Osteocyte (in vitro differentiated cells): ENCODE measurements around the gene CACNB1. TPM values are rescaled to one million over a fixed set of nuclear protein-coding genes. Genes with fewer than 3 reads are reported as not detected.

Experiments
- DNase-seq: peaks from one replicate; pipeline ENCODE4 v3.0.0; 2021; ENCODE audit warnings: mixed read lengths; ENCODE audit not compliant: unreplicated experiment; ENCODE audit errors: extremely low spot score
- H3K27ac Mint-ChIP-seq: one replicate; pipeline ENCODE4 v1.8.0; 2021; ENCODE audit warnings: mild to moderate bottlenecking, mixed read lengths; ENCODE audit not compliant: unreplicated experiment
- H3K27me3 Mint-ChIP-seq: one replicate; pipeline ENCODE4 v1.8.0; 2021; ENCODE audit warnings: mixed read lengths; ENCODE audit not compliant: unreplicated experiment
- H3K36me3 Mint-ChIP-seq: one replicate; pipeline ENCODE4 v1.8.0; 2021; ENCODE audit warnings: mixed read lengths; ENCODE audit not compliant: unreplicated experiment
- H3K4me1 Mint-ChIP-seq: one replicate; pipeline ENCODE4 v1.8.0; 2021; ENCODE audit warnings: mixed read lengths; ENCODE audit not compliant: unreplicated experiment
- H3K4me3 Mint-ChIP-seq: one replicate; pipeline ENCODE4 v1.8.0; 2021; ENCODE audit warnings: mild to moderate bottlenecking, moderate library complexity, mixed read lengths; ENCODE audit not compliant: unreplicated experiment
- H3K9me3 Mint-ChIP-seq: one replicate; pipeline ENCODE4 v1.8.0; 2021; ENCODE audit warnings: mixed read lengths; ENCODE audit not compliant: unreplicated experiment
- total RNA-seq: library from RNA; stranded (reverse); gene quantifications from 2 replicates; pipeline ENCODE4 v1.2.1, GENCODE V29; 2021
- TF ChIP-seq, protein P1 (sequence below): fragments of 200-600 bp; sonication (generic); IDR thresholded peaks from 2 replicates; pipeline ENCODE4 v1.5.0; 2021; ENCODE audit warnings: antibody characterized with exemption, mild to moderate bottlenecking, moderate library complexity

CACNB1 gene
- total RNA-seq, 1 donor from 2014 or later = 15.4 TPM

DNA sequence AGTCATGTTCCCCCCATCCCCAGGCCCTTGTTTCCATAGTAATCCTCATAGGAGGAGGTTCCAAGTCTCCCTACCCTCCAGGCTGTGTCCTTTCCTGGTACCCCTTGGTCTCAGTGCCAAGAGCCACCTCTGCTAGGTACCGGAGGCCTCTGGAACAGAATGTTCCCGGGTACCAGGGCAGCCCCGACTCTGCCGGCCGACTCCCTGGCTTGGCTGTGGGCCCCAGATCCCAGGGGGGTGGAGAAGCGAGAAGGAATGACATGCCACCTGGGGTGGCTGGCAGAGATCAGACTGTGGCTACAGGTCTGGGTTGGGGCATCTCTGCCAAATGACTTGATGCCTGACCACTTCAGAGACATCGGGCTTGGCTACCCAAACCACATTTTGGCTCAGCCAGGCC lies 24.7 kb upstream of the CACNB1 start:
- H3K4me3 Mint-ChIP-seq = no peak overlapping the region
- H3K27ac Mint-ChIP-seq = no peak overlapping the region
- TF ChIP-seq, protein P1, sequence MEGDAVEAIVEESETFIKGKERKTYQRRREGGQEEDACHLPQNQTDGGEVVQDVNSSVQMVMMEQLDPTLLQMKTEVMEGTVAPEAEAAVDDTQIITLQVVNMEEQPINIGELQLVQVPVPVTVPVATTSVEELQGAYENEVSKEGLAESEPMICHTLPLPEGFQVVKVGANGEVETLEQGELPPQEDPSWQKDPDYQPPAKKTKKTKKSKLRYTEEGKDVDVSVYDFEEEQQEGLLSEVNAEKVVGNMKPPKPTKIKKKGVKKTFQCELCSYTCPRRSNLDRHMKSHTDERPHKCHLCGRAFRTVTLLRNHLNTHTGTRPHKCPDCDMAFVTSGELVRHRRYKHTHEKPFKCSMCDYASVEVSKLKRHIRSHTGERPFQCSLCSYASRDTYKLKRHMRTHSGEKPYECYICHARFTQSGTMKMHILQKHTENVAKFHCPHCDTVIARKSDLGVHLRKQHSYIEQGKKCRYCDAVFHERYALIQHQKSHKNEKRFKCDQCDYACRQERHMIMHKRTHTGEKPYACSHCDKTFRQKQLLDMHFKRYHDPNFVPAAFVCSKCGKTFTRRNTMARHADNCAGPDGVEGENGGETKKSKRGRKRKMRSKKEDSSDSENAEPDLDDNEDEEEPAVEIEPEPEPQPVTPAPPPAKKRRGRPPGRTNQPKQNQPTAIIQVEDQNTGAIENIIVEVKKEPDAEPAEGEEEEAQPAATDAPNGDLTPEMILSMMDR = no peak
- H3K36me3 Mint-ChIP-seq = no peaks in the 10 kb centered on the region
- peaks cover 21% of the 10 kb centered on the region for H3K4me1 Mint-ChIP-seq
- DNase-seq = no peak
- H3K9me3 Mint-ChIP-seq = no peaks in the 10 kb centered on the region
- peaks cover 21% of the 10 kb centered on the region for H3K27me3 Mint-ChIP-seq

DNA sequence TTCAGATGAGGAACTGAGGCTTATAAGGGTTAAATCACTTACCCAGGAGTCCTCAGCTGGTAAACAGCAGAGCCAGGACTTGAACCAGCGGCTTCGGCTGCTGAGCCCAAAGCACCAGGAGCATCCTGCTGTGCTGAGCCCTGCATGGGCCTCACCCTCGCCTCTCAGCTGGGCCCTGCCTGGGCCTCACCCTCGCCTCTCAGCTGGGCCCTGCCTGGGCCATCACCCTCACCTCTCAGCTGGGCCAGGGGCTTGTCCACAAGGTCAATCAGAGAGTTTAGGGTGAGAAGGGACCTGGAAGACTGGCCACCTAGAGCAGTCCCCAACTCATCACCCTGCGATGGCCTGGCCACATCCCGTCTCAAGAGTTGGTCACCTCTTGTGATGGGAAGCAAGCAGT lies 24.1 kb upstream of the CACNB1 start:
- H3K36me3 Mint-ChIP-seq = no peaks in the 10 kb centered on the region
- TF ChIP-seq, protein P1 = no peak
- H3K4me1 Mint-ChIP-seq = peaks cover 21% of the 10 kb centered on the region
- no peak overlapping the region for H3K4me3 Mint-ChIP-seq
- H3K27me3 Mint-ChIP-seq = peaks cover 24% of the 10 kb centered on the region
- H3K27ac Mint-ChIP-seq = no peak overlapping the region
- no peaks in the 10 kb centered on the region for H3K9me3 Mint-ChIP-seq
- no peak for DNase-seq

DNA sequence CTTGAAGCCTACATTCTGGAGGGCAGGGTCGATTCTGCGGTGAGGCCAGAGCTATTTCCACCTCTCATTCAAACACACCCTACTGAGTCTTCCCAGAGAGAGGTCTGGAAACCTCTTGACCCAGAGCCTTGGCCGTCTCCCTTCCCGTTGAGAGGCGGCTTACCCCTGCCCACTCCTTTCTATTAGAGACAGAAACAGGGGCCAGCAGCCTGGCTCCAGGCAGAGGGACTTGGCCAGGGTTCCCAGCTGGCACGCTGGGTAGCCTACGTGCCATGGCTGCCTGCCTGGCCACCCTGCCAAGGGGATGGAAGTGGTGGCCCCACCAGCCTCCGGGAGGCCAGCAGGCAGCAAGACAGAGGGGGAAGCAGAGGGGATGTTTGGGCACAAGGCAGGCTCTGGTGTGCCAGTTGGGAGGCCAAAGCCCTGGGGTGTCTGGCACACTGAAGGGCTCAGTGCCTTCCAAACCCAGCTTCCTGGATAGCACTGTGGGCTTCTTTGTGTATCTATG lies 22.2 kb upstream of the CACNB1 start:
- no peaks in the 10 kb centered on the region for H3K9me3 Mint-ChIP-seq
- no peaks in the 10 kb centered on the region for H3K36me3 Mint-ChIP-seq
- peaks cover 22% of the 10 kb centered on the region for H3K27me3 Mint-ChIP-seq
- H3K4me1 Mint-ChIP-seq = peaks cover 15% of the 10 kb centered on the region
- no peak overlapping the region for H3K4me3 Mint-ChIP-seq
- TF ChIP-seq, protein P1 = no peak
- no peak for DNase-seq
- H3K27ac Mint-ChIP-seq = no peak overlapping the region

DNA sequence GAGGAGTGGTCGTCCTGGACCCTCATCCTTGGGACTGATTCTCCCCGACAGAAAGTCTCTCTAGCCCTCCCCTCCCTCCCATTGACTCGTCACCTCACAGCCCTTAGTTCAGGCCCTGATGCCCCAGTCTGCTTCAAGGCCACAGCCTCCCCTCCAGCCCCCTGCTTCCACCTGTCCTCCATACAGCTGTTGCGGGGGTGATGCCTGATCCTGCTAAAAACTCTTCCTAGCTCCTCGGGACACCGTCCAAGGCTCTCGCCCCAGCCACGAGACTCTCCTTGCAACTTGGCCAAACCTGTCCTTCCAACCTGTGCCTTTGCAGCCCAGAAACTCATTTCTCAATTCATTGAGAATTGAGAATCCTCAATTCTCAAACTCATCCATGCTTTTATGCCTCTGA lies 21.4 kb upstream of the CACNB1 start:
- no peak overlapping the region for H3K4me3 Mint-ChIP-seq
- H3K27me3 Mint-ChIP-seq = peaks cover 18% of the 10 kb centered on the region
- H3K36me3 Mint-ChIP-seq = no peaks in the 10 kb centered on the region
- DNase-seq = no peak
- H3K27ac Mint-ChIP-seq = no peak overlapping the region
- no peaks in the 10 kb centered on the region for H3K9me3 Mint-ChIP-seq
- H3K4me1 Mint-ChIP-seq = peaks cover 14% of the 10 kb centered on the region
- TF ChIP-seq, protein P1 = no peak

DNA sequence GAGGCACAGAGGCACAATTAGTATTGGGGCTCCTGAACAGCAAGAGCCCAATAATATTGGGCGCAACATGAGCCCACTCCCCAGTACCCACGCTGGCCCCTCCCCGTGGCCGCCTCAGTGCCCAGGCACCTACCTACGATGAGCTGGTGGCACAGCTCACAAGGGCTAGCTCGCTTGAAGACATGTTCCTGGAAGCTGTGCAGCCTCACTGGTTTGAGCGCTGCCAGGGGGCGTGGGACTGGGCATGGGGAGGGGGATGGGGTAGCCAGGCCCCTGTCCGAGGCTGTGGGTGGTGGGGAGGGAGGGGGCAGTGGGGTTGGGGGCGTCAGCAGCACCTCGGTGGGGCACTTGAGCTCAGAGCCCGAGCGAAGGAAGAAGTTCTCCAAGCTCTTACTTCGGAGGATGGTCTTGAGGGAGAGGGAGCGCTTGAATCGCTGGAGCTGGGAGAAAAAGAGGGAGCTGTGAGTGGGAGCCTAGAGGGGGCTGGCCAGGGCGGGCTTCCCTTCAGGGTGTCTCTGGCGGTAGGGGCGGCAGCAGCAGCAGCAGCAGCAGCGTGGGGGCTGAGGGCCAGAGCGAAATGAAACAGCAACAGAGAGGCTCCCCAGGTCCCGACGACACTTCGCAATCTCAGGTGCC lies 20.4 kb upstream of the CACNB1 start:
- Mint-ChIP-seq H3K4me1 (peaks cover 8% of the 10 kb centered on the region), H3K9me3 (no peaks in the 10 kb centered on the region), H3K4me3 (no peak overlapping the region), H3K27me3 (peaks cover 17% of the 10 kb centered on the region), H3K36me3 (no peaks in the 10 kb centered on the region), H3K27ac (no peak overlapping the region)
- DNase-seq = no peak
- TF ChIP-seq, protein P1 = no peak
